AG09309 (cell line): Measurements from ENCODE around the gene ALDH1L1.

Experiments used
- DNase-seq: peaks from one replicate; pipeline ENCODE4 v3.0.0-alpha.2; 2010; ENCODE audit warnings: low read depth
- H3K4me3 ChIP-seq: 2 replicates; pipeline ENCODE4 v1.5.1; 2011; ENCODE audit warnings: mild to moderate bottlenecking, low read depth, low read length, moderate library complexity; ENCODE audit not compliant: control insufficient read depth
- CTCF ChIP-seq: IDR thresholded peaks from 2 replicates; pipeline ENCODE4 v1.5.1; 2011; ENCODE audit warnings: mild to moderate bottlenecking, low read depth, low read length, inconsistent platforms; ENCODE audit not compliant: insufficient read depth, control insufficient read depth; ENCODE audit errors: missing control alignments

ALDH1L1 gene

GRCh38 chr3:126111126-126111551 lies 69.2 kb downstream of the ALDH1L1 start:
- TF ChIP-seq CTCF: no peak
- DNase-seq: no peak

GRCh38 chr3:126110431-126111125 lies 69.8 kb downstream of the ALDH1L1 start:
- H3K4me3 ChIP-seq: no peak overlapping the region
- no peak for TF ChIP-seq CTCF
- no peak for DNase-seq

More at GRCh38 chr3:126111126-126111551, 69.2 kb downstream of the ALDH1L1 start:
- no peak overlapping the region for H3K4me3 ChIP-seq

GRCh38 chr3:126109880-126110235 lies 70.5 kb downstream of the ALDH1L1 start:
- no peak for DNase-seq
- H3K4me3 ChIP-seq: no peak overlapping the region

GRCh38 chr3:126109146-126109879 lies 71.1 kb downstream of the ALDH1L1 start:
- DNase-seq: no peak
- H3K4me3 ChIP-seq: no peak overlapping the region
- no peak for TF ChIP-seq CTCF

More at GRCh38 chr3:126109880-126110235, 70.5 kb downstream of the ALDH1L1 start:
- TF ChIP-seq CTCF: no peak

- TF ChIP-seq CTCF: no peak
- no peak for DNase-seq
- H3K4me3 ChIP-seq: no peak overlapping the region
Measured at GRCh38 chr3:126108676-126109050, 71.7 kb downstream of the ALDH1L1 start.

GRCh38 chr3:126107957-126108675 lies 72.3 kb downstream of the ALDH1L1 start:
- no peak for DNase-seq
- no peak for TF ChIP-seq CTCF
- H3K4me3 ChIP-seq: no peak overlapping the region
